ENCODE results near the gene CCL17.
A peak's percentile ranks its signal among the peaks of the same experiment; 100 is the strongest.

Gene CCL17

DNA sequence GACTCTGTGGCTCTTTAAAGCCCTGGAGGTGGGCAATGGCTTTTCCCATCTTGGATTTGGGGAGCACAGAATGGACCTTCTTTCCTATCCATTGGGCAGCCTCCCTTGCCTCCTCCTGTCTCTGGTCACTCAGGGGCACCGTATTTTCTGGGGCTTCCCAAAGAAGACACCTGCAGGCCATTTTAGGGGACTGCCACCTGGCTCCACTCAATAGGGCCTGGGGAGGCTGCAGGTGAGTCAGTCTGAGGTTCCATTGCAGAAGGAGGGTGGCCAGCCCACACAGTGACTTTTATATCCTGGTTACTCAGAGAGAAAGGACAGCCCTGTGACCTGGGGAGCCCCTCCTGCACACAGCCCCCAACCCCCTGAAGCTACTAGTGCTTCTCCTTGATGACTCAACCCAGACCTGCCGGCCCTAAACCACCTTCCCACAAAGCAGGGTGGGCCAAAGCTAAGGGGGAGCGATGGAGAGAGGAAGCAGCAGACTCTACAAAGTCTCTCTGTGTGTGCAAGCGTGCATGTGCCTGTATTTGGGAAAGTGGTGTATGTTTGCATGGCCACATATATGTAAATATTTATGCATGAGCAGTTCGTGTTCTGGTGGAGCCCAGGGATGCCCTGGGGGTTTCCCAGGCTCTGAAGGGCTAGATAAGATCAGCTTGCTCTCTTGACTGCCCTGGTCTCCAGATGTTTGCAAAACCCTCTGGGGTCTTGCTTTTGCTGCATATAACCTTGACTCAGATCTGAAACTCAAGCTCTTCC lies 27.3 kb upstream of the CCL17 start:
- DNase-seq, result no peak

DNA sequence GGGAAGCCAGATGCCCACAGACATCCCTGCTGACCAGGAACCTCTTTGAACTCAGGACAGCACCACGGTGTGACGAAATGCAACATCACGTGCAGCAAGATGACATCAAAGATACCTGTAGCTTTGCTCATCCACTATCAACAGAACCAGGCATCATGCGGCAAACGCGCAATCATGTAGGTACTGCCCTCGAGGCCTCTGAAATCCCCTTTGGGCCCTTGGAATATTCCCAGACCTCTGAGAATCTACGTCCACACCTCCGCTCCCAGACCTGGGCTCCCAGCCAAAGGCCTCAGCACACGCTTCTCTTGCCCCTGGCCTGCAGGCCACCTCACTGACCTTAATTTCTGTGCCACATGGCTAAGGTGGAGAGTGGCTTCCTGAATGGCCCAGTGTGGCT lies 25.0 kb upstream of the CCL17 start:
- no peak for DNase-seq

DNA sequence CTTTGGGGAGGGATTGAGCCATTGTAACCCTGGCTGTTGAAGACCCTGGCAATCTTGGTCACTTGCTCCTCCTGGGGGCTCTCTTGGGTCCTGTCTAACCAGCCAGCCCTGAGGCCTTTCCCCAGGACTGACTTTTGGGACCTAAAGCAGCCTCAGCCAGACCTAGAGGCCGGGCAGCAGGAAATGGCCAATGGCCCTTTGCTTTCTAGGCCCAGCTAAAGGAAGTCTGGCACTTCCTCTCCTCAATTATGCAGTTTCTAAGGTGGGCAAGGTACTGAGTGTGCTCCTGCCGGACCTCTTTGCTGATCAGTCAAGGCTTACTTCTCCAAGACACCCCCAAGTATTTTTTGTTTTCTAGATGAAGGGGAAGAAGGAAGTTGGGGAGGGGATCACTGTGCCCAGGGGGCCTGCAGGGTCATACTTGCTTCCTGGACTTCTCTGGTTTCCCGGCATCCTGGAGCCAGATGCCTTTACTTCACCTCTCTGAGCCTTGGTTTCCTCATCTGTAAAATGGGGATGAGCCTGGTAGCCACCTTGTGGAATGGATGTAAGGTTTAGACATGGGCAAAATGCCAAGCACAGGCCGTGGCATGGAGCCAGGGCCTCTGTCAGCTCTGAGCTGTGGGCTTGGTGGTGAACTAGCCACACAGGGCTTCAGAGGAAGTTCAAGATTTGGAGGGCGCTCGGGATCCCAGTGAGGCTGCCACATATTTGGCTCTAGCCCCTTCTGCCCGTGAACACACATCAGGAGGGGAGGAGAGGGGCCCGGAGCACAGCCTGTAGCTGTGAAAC lies 23.7 kb upstream of the CCL17 start:
- peak; percentile 33 to 36 for DNase-seq

DNA sequence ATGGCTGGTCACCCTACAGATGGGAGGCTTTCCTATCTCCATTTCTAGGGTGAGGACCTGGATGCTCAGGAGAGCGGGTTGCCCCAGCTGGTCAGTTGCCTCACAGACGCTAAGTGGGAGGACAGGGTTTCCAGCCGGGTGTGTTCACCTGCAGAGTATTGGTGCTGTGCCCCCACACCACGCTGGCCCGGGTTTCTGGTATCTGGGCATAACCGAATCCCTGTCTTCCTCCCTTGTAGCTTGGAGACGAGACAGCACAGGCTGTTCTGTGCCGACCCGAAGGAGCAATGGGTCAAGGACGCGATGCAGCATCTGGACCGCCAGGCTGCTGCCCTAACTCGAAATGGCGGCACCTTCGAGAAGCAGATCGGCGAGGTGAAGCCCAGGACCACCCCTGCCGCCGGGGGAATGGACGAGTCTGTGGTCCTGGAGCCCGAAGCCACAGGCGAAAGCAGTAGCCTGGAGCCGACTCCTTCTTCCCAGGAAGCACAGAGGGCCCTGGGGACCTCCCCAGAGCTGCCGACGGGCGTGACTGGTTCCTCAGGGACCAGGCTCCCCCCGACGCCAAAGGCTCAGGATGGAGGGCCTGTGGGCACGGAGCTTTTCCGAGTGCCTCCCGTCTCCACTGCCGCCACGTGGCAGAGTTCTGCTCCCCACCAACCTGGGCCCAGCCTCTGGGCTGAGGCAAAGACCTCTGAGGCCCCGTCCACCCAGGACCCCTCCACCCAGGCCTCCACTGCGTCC lies 22.6 kb upstream of the CCL17 start:
- DNase-seq, result no peak

DNA sequence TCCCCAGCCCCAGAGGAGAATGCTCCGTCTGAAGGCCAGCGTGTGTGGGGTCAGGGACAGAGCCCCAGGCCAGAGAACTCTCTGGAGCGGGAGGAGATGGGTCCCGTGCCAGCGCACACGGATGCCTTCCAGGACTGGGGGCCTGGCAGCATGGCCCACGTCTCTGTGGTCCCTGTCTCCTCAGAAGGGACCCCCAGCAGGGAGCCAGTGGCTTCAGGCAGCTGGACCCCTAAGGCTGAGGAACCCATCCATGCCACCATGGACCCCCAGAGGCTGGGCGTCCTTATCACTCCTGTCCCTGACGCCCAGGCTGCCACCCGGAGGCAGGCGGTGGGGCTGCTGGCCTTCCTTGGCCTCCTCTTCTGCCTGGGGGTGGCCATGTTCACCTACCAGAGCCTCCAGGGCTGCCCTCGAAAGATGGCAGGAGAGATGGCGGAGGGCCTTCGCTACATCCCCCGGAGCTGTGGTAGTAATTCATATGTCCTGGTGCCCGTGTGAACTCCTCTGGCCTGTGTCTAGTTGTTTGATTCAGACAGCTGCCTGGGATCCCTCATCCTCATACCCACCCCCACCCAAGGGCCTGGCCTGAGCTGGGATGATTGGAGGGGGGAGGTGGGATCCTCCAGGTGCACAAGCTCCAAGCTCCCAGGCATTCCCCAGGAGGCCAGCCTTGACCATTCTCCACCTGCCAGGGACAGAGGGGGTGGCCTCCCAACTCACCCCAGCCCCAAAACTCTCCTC lies 21.9 kb upstream of the CCL17 start:
- no peak for DNase-seq

DNA sequence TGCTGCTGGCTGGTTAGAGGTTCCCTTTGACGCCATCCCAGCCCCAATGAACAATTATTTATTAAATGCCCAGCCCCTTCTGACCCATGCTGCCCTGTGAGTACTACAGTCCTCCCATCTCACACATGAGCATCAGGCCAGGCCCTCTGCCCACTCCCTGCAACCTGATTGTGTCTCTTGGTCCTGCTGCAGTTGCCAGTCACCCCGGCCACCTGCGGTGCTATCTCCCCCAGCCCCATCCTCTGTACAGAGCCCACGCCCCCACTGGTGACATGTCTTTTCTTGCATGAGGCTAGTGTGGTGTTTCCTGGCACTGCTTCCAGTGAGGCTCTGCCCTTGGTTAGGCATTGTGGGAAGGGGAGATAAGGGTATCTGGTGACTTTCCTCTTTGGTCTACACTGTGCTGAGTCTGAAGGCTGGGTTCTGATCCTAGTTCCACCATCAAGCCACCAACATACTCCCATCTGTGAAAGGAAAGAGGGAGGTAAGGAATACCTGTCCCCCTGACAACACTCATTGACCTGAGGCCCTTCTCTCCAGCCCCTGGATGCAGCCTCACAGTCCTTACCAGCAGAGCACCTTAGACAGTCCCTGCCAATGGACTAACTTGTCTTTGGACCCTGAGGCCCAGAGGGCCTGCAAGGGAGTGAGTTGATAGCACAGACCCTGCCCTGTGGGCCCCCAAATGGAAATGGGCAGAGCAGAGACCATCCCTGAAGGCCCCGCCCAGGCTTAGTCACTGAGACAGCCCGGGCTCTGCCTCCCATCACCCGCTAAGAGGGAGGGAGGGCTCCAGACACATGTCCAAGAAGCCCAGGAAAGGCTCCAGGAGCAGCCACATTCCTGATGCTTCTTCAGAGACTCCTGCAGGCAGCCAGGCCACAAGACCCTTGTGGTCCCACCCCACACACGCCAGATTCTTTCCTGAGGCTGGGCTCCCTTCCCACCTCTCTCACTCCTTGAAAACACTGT lies 21.0 kb upstream of the CCL17 start:
- DNase-seq, result peak in 1 of 2 donors; percentile 7

DNA sequence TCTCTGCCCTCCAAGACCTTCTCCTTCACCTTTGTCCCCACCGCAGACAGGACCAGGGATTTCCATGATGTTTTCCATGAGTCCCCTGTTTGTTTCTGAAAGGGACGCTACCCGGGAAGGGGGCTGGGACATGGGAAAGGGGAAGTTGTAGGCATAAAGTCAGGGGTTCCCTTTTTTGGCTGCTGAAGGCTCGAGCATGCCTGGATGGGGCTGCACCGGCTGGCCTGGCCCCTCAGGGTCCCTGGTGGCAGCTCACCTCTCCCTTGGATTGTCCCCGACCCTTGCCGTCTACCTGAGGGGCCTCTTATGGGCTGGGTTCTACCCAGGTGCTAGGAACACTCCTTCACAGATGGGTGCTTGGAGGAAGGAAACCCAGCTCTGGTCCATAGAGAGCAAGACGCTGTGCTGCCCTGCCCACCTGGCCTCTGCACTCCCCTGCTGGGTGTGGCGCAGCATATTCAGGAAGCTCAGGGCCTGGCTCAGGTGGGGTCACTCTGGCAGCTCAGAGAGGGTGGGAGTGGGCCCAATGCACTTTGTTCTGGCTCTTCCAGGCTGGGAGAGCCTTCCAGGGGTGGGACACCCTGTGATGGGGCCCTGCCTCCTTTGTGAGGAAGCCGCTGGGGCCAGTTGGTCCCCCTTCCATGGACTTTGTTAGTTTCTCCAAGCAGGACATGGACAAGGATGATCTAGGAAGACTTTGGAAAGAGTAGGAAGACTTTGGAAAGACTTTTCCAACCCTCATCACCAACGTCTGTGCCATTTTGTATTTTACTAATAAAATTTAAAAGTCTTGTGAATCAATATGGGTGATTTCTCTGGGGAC lies 20.1 kb upstream of the CCL17 start:
- peak; percentile 59 to 65 for DNase-seq

DNA sequence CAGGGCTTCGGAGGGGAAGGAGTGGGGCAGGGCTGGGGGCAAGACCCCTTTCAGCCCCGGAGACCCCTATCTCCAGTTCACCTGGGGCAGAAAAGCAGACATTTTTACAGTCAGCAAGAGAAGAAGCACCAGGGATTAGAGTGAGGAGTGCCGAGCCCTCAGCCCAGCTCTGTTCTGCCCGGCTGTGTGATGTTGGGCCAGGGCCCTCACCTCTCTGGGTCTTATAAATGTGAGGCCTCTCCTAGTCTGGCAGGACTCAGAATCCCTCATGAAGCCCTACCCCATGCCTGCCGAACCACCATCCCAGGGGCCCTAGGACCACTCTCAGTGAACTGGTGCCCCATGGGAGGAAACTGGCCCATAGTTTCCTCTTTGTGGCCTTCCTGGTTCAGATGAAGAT lies 19.5 kb upstream of the CCL17 start:
- DNase-seq, result no peak

DNA sequence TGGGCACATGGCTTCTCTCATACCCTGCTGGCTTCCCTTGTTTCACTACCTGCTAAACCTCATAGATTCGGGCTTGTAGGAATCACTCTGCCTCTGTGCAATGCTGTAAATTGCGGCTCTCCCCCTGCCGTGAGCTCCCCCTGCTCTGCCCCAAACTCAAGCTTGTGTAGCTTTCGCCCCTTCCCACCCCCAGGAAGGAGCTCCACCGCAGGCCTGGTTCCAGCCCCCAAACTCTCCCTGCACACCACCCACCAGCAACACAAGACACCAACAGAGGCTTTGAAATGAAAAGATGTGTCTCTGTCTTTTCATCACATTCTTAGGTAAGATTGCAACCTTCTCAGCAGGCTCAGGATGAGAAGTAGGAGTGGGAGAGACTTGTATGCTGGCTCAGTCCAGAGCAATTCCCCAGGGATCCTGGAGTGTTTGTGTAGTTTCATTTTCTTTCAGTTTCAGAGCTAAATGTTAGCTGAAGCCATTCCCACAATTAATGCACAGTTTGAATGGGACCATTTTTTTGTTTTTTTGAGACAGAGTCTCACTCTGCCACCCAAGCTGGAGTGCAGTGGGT lies 18.1 kb upstream of the CCL17 start:
- DNase-seq, result no peak

DNA sequence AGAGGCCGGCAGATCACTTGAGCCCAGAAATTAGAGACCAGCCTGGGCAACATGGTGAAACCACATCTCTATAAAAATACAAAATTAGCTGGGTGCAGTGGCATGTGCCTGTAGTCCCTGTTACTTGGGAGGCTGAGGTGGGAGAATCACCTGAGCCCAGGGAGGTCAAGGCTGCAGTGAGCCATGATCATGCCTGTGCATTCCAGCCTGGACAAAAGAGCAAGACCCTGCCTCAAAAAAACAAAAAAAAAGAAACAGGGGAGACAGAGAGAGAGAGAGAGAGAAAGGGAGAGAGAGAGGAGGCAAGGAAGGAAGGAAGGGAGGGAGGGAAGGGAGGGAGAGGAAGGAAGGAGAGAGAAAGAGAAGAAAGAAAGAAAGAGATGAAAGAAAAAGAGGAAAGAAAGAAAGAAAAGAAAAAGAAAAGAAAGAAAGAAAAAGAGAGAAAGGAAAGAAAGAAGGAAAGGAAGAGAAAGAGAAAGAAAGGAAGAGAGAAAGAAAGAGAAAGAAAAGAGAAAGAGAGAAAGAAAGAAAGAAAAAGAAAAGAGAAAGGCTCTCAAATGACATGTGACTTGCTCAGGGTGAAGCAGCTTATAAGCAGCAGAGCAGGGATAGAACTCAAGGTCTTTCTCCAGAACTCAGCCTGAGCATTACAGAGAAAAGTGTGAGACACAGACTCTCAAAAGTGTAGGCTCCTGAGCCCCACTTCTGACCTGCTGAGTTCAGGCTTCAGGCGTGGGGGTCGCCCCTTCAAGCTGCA lies 16.8 kb upstream of the CCL17 start:
- DNase-seq, result no peak

DNA sequence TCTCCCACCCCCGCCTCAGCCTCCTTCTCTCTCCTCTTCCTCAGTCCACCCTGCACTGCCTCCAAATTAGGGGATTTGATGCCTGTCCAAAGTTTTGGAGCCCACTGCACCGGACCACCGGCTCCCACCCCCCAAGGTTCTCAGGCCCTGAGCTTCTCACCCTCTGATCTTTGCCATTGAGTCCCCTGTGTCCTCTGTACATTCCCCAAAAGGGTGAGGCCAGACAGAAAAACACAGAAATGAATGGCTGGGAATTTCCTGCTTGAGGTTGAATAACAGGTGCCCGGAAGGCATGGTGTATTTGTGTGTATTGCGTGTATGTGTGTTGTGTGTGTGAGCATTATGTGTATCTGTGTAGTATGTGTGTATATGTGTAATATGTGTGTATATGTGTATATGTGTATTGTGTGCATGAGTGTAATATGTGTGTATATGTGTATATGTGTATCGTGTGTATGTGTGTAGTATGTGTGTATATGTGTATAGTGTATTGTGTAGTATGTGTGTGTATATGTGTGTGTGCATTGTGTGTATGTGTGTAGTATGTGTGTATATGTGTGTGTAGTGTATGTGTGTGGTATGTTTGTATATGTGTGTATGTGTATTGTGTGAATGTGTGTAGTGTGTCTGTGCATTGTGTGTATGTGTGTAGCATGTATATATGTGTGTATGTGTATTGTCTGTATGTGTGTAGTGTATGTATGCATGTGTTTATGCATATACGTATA lies 16.0 kb upstream of the CCL17 start:
- DNase-seq, result no peak

DNA sequence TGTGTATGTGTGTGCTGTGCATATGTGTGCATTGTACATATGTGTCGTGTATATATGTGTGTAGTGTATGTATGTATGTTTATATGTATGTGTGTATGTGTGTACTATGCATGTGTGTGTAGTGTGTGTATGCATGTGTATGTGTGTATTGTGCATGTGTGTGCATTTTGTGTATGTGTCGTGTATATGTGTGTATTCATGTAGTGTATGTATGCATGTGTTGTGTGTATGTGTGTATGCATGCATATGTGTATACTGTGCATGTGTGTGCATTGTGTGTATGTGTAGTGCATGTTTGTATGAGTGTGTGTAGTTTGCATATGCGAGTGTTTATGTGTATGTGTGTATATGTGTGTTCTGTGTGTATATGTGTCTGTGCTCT lies 15.5 kb upstream of the CCL17 start:
- DNase-seq, result no peak

DNA sequence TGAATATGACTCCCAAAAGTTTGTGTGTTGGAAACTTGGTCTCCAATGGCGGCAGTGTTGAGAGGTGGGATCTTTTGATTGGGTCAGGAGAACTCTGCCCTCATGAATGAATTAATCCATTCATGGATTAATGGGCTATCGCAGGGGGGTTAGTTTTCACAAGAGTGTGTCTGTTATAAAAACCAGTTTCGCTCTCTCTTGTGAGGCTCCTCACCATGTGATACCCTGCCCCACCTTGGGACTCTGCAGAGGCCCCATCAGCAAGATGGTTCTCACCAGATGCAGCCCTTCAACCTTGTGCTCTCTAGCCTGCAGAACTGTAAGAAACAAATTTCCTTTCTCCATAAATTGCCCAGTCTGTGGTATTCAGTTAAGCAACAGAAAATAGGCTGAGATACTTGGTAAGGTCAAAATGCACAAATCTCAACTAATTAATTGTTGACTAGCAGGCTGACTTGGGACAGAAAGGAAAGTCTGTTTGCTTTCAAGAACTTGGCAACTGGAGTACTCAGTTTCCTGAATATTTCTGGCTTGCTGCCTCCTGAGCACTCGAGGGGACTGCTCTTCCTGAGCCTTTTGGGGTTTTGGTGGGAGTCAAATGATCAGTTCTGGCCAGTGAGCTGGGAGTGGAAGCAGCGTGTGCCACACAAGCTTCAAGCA lies 13.8 kb upstream of the CCL17 start:
- DNase-seq, result no peak

DNA sequence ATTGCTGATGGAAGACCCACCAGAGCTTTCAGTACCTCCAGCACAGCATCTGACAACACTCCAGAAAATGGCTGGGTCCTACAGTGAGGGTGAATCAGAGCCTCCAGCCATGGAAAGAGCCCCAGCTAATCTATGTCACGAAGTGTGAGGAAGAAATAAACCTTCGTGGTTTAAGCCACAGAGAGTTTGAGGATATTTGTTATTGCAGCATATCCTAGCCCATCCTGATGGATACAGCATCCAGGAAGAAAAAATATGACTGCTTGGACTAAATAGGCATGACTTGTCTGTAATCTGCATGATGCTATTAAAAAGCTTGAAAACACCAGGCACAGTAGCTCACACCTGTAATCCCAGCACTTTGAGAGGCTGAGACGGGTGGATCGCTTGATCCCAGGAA lies 13.3 kb upstream of the CCL17 start:
- no peak for DNase-seq

DNA sequence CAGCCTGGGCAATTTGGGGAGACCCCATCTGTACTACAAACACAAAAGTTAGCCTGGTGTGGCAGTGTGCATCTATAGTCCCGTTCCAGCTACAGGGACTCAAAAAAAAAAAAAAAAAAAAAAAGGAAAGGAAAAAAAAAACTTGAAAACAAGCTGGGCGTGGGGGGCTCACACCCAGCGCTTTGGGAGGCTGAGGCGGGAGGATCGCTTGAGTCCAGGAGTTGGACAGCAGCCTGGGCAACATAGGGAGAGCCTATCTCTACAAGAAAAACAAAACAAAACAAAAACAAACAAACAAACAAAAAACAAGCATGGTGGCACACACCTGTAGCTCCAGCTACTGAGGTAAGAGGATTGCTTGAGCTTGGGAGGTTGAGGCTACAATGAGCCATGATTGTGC lies 12.9 kb upstream of the CCL17 start:
- DNase-seq, result no peak

DNA sequence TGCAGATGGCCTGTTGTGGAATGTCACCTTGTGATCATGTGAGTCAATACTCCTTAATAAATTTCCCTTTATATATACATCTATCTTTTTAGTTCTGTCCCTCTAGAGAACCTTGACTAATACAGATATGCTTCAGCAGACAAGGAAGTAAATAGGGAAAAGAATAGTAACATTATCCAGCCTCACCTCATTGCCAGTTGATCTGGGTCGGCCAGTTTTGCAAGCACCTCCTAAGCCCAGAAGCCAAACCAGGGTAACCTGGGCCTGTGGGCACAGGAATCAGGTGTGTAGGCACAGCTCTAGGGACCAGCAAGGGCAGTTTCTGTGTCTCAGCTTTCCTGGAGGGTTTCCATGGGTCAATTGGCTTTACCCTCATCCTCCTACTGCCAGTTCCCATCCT lies 11.9 kb upstream of the CCL17 start:
- no peak for DNase-seq

DNA sequence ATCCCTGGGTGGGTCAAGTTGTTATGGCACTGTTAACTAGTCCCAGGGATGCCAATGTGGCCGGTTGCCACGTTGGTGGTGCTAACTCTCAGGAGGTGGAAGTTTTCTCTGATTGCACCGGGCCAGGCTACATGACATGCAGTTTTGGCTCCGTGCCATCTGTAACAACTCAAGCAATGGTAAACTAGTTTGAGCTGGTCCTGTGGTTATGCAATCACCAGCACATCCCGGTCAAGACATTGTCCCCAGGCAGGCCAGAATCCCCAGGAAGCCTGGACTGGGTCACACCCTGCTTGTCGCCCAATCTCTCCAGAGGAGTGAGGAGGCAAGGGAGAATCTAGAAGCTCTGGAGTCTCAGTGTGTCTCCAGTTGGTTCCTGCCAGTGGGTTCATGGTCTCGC lies 10.1 kb upstream of the CCL17 start:
- DNase-seq, result no peak

DNA sequence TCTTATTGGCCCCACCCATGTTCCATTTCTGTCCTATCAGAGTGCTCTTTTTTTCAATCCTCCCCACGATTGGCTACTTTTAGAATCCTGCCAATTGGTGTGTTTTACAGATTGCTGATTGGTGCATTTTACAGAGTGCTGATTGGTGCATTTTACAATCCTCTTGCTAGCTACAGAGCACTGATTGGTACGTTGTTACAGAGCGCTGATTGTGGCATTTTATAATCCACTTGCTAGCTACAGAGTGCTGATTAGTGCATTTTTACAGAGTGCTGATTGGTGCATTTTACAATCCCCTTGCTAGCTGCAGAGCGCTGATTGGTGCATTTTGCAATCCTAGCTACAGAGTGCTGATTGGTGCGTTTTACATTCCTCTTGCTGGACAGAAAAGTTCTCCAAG lies 9.5 kb upstream of the CCL17 start:
- no peak for DNase-seq

Measured in inflammatory macrophage (primary cell).